H9 (cell line): ENCODE data around the gene NACAD. TPM values are rescaled to one million over a fixed set of nuclear protein-coding genes. Genes with fewer than 3 reads are reported as not detected.
A peak's percentile ranks its signal among the peaks of the same experiment; 100 is the strongest.

ENCODE experiments used
- DNase-seq: peaks from one replicate; pipeline ENCODE4 v3.0.0-alpha.2; 2017
- H2AFZ ChIP-seq: one replicate; pipeline ENCODE4 v1.6.1; 2013; ENCODE audit warnings: mild to moderate bottlenecking, low read length, control low read depth, moderate library complexity
- H2AK5ac ChIP-seq: 2 replicates; pipeline ENCODE4 v1.6.1; 2013; ENCODE audit warnings: low read length, control low read depth, mixed read lengths; ENCODE audit not compliant: insufficient read length
- H2BK120ac ChIP-seq: one replicate; pipeline ENCODE4 v1.6.1; 2013; ENCODE audit warnings: low read depth, mild to moderate bottlenecking, low read length, control low read depth, inconsistent platforms; ENCODE audit not compliant: poor library complexity, severe bottlenecking
- H2BK12ac ChIP-seq: 2 replicates; pipeline ENCODE4 v1.6.1; 2013; ENCODE audit warnings: low read length, control low read depth, mixed read lengths, low read depth; ENCODE audit not compliant: insufficient read length
- H2BK15ac ChIP-seq: 2 replicates; pipeline ENCODE4 v1.6.1; 2013; ENCODE audit warnings: low read depth, low read length, control low read depth
- H2BK20ac ChIP-seq: one replicate; pipeline ENCODE4 v1.6.1; 2013; ENCODE audit warnings: low read depth, mild to moderate bottlenecking, low read length, control low read depth, inconsistent platforms; ENCODE audit not compliant: poor library complexity, severe bottlenecking
- H2BK5ac ChIP-seq: 2 replicates; pipeline ENCODE4 v1.6.1; 2013; ENCODE audit warnings: low read length, control low read depth, mixed read lengths; ENCODE audit not compliant: insufficient read length
- H3K14ac ChIP-seq: 2 replicates; pipeline ENCODE4 v1.6.1; 2013; ENCODE audit warnings: low read length, control low read depth; ENCODE audit not compliant: insufficient read depth
- H3K18ac ChIP-seq: 2 replicates; pipeline ENCODE4 v1.6.1; 2013; ENCODE audit warnings: low read depth, mild to moderate bottlenecking, mixed read lengths, low read length, control low read depth; ENCODE audit not compliant: insufficient read length
- H3K23ac ChIP-seq: 2 replicates; pipeline ENCODE4 v1.6.1; 2013; ENCODE audit warnings: low read length, control low read depth, mixed read lengths, low read depth; ENCODE audit not compliant: insufficient read length
- H3K23me2 ChIP-seq: 2 replicates; pipeline ENCODE4 v1.6.1; 2013; ENCODE audit warnings: low read depth, mild to moderate bottlenecking, mixed read lengths, low read length, control low read depth; ENCODE audit not compliant: insufficient read length, poor library complexity, severe bottlenecking
- H3K27ac ChIP-seq: 2 replicates; pipeline ENCODE4 v1.5.1; 2013; ENCODE audit warnings: low read length, control low read depth, mixed read lengths, low read depth; ENCODE audit not compliant: insufficient read length
- H3K27me3 ChIP-seq: 2 replicates; pipeline ENCODE4 v1.6.1; 2013; ENCODE audit warnings: low read length, control low read depth, inconsistent platforms; ENCODE audit not compliant: insufficient read depth
- H3K4ac ChIP-seq: 2 replicates; pipeline ENCODE4 v1.6.1; 2013; ENCODE audit warnings: low read depth, mild to moderate bottlenecking, control low read depth, inconsistent platforms, low read length, moderate library complexity
- H3K4me1 ChIP-seq: 2 replicates; pipeline ENCODE4 v1.6.1; 2013; ENCODE audit warnings: low read length, control low read depth, inconsistent platforms; ENCODE audit not compliant: insufficient read depth
- H3K4me2 ChIP-seq: 2 replicates; pipeline ENCODE4 v1.6.1; 2013; ENCODE audit warnings: low read length, control low read depth, mixed read lengths; ENCODE audit not compliant: insufficient read length, insufficient read depth
- H3K56ac ChIP-seq: 2 replicates; pipeline ENCODE4 v1.6.1; 2013; ENCODE audit warnings: low read depth, mild to moderate bottlenecking, mixed read lengths, low read length, control low read depth; ENCODE audit not compliant: insufficient read length
- H3K79me1 ChIP-seq: 2 replicates; pipeline ENCODE4 v1.6.1; 2013; ENCODE audit warnings: low read depth, mild to moderate bottlenecking, moderate library complexity, low read length, control low read depth, inconsistent platforms; ENCODE audit not compliant: insufficient read depth, poor library complexity, severe bottlenecking
- H3K79me2 ChIP-seq: 2 replicates; pipeline ENCODE4 v1.6.1; 2013; ENCODE audit warnings: low read length, control low read depth, inconsistent platforms; ENCODE audit not compliant: insufficient read depth
- H3K9ac ChIP-seq: 2 replicates; pipeline ENCODE4 v1.6.1; 2013; ENCODE audit warnings: low read length, control low read depth, mixed read lengths; ENCODE audit not compliant: insufficient read length; ENCODE audit errors: extremely low read depth
- H3K9me3 ChIP-seq: one replicate; pipeline ENCODE4 v1.6.1; 2013; ENCODE audit warnings: low read depth, low read length, inconsistent platforms; ENCODE audit not compliant: control insufficient read depth
- H3T11ph ChIP-seq: one replicate; pipeline ENCODE4 v1.6.1; 2013; ENCODE audit warnings: mild to moderate bottlenecking, low read length, control low read depth, inconsistent platforms
- H4K20me1 ChIP-seq: one replicate; pipeline ENCODE4 v1.6.1; 2013; ENCODE audit not compliant: control insufficient read depth, insufficient read length, insufficient read depth
- H4K5ac ChIP-seq: 2 replicates; pipeline ENCODE4 v1.6.1; 2013; ENCODE audit warnings: low read depth, mild to moderate bottlenecking, mixed read lengths, low read length, control low read depth; ENCODE audit not compliant: insufficient read length
- H4K8ac ChIP-seq: replicated peaks from 2 replicates; pipeline ENCODE4 v1.6.1; 2013; ENCODE audit warnings: low read length, control low read depth, mixed read lengths, low read depth; ENCODE audit not compliant: insufficient read length
- H4K91ac ChIP-seq: 2 replicates; pipeline ENCODE4 v1.6.1; 2013; ENCODE audit warnings: low read depth, mild to moderate bottlenecking, moderate library complexity, mixed read lengths, low read length, control low read depth; ENCODE audit not compliant: insufficient read length
- H3K27ac Mint-ChIP-seq, 3 experiments: 2 replicates in 2 of 3; 3 replicates in 1 of 3; pipeline ENCODE4 v1.8.0; 2020 to 2021; ENCODE audit warnings: mixed read lengths in 3 of 3, mild to moderate bottlenecking in 1 of 3, moderate library complexity in 1 of 3
- H3K27me3 Mint-ChIP-seq: 2 replicates; pipeline ENCODE4 v1.8.0; 2021; ENCODE audit warnings: low read depth, mild to moderate bottlenecking, moderate library complexity, mixed read lengths
- H3K36me3 Mint-ChIP-seq, 3 experiments: 2 replicates in 2 of 3; 3 replicates in 1 of 3; pipeline ENCODE4 v1.8.0; 2020 to 2021; ENCODE audit warnings: low read depth in 3 of 3, mixed read lengths in 3 of 3; ENCODE audit not compliant: insufficient read depth in 1 of 3
- H3K4me1 Mint-ChIP-seq, 2 experiments: 2 replicates each; pipeline ENCODE4 v1.8.0; 2020; ENCODE audit warnings: mixed read lengths in 2 of 2
- H3K4me3 Mint-ChIP-seq, 2 experiments: 2 replicates in 1 of 2; 3 replicates in 1 of 2; pipeline ENCODE4 v1.8.0; 2020 to 2021; ENCODE audit warnings: mild to moderate bottlenecking in 2 of 2, mixed read lengths in 2 of 2, moderate library complexity in 1 of 2
- H3K9me3 Mint-ChIP-seq, 2 experiments: 2 replicates in 1 of 2; 3 replicates in 1 of 2; pipeline ENCODE4 v1.8.0; 2020; ENCODE audit warnings: mild to moderate bottlenecking in 2 of 2, mixed read lengths in 2 of 2, moderate library complexity in 1 of 2
- CTCF ChIP-seq: fragments of 200-600 bp; sonication (generic); conservative IDR thresholded peaks from 3 replicates; pipeline ENCODE4 v1.8.0; 2021; ENCODE audit warnings: antibody characterized with exemption, mild to moderate bottlenecking
- WGBS: extraction: QIAGEN DNeasy Blood & Tissue Kit; methylation state at CpG from one replicate; pipeline ENCODE4 v1.1.7; 2013; ENCODE audit warnings: missing lambda C conversion rate, low lambda C conversion rate, mixed read lengths; ENCODE audit not compliant: insufficient read length; ENCODE audit errors: extremely low coverage; 5-methylcytosine and 5-hydroxymethylcytosine counted together
- total RNA-seq: library from RNA; stranded (reverse); gene quantifications from 2 replicates; pipeline ENCODE4 v1.2.1, GENCODE V29; 2021

The NACAD gene
- total RNA-seq, 1 experiment from 2014 or later: 8.0 TPM

- H4K8ac ChIP-seq: no peak overlapping the region
- no peaks in the 10 kb centered on the region for H3K9me3 Mint-ChIP-seq
- H2BK20ac ChIP-seq: no peak overlapping the region
- DNase-seq: no peak
- no peak overlapping the region for H3K56ac ChIP-seq
- H3K9me3 ChIP-seq: no peaks in the 10 kb centered on the region
- no peak overlapping the region for H4K5ac ChIP-seq
- no peak overlapping the region for H2BK15ac ChIP-seq
- H3K79me2 ChIP-seq: no peaks in the 10 kb centered on the region
- H3K18ac ChIP-seq: no peak overlapping the region
- H3T11ph ChIP-seq: no peak overlapping the region
- peaks cover 6 to 8% of the 10 kb centered on the region in 2 experiments for H3K4me1 Mint-ChIP-seq
- no peaks in the 10 kb centered on the region for H3K23me2 ChIP-seq
- H3K14ac ChIP-seq: no peak overlapping the region
- no CpG with 5 or more reads among the region's 4 CpGs for WGBS
- H3K27ac ChIP-seq: no peak overlapping the region
- peaks cover 2% of the 10 kb centered on the region; the same call in 1 of the 2 replicates for H3K27me3 Mint-ChIP-seq
- H3K27ac Mint-ChIP-seq: peak overlapping the region in 1 of 3 experiments; percentile 23; a peak in 1 of 7 replicates
- H4K91ac ChIP-seq: no peak overlapping the region
- H2AFZ ChIP-seq: no peak overlapping the region
- H3K4me2 ChIP-seq: no peak overlapping the region
- no peak overlapping the region for H3K4me3 Mint-ChIP-seq
- H3K36me3 Mint-ChIP-seq: no peaks in the 10 kb centered on the region
- H3K4me1 ChIP-seq: no peaks in the 10 kb centered on the region
- no peak overlapping the region for H2BK5ac ChIP-seq
- H3K23ac ChIP-seq: no peak overlapping the region
- no peak overlapping the region for H3K9ac ChIP-seq
- H3K4ac ChIP-seq: no peak overlapping the region
- H2AK5ac ChIP-seq: no peak overlapping the region
- H3K79me1 ChIP-seq: no peaks in the 10 kb centered on the region
- no peak overlapping the region for H2BK120ac ChIP-seq
- H4K20me1 ChIP-seq: no peaks in the 10 kb centered on the region
- no peak for TF ChIP-seq CTCF
- no peak overlapping the region for H2BK12ac ChIP-seq
- H3K27me3 ChIP-seq: no peaks in the 10 kb centered on the region
Measured at GRCh38 chr7:45131891-45132290, 43.1 kb upstream of the NACAD start.
